Measurements from ENCODE around the gene KCNN2.

DNA sequence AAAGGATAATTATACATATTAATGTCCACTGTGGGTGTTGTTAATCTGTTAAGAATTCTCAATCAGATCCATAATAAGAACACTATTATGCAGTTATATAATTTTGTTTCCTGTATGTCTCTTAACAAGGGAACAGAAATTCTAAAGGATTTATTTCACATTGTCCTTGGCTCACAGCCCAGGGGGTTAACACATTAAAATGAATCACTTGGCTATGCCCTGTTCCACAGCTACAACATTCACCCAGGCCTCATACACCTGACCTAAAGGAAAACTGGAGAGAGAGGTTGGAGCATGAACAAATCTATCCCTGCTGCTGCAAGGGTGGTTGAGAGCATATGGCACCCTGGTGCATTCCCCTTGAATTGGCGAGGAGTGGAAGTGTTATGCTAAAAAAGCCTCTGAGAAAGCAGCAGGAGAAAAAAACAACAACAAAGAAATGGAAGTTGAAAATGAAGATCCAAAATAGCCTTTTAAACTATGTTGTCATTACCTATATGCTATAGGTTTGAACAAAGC is 116.0 kb downstream of the KCNN2 start:
- TF ChIP-seq CTCF (IDR thresholded peaks at IDR 0.05) (no peak), POLR2A (IDR thresholded peaks at IDR 0.05) (no peak)
